Testis (tissue), 3 donors: ENCODE data around the gene BCR. TPM values are rescaled to one million over a fixed set of nuclear protein-coding genes. Genes with fewer than 3 reads are reported as not detected.

Experiments used
- DNase-seq: peaks from one replicate; pipeline ENCODE4 v3.0.0-alpha.2; 2019
- H3K27ac ChIP-seq, 2 donors: fragments of 200-600 bp; sonication (generic); one replicate each; pipeline ENCODE4 v1.5.1; 2019
- H3K27me3 ChIP-seq: fragments of 200-600 bp; sonication (generic); one replicate; pipeline ENCODE4 v1.5.1; 2019
- H3K36me3 ChIP-seq: fragments of 200-600 bp; sonication (generic); one replicate; pipeline ENCODE4 v1.5.1; 2017; ENCODE audit warnings: low read depth; ENCODE audit errors: missing control alignments
- H3K4me1 ChIP-seq: fragments of 200-600 bp; sonication (generic); one replicate; pipeline ENCODE4 v1.5.1; 2019
- H3K4me3 ChIP-seq, 2 donors: fragments of 200-600 bp; sonication (generic); one replicate each; pipeline ENCODE4 v1.5.1; 2017 to 2019
- H3K9me3 ChIP-seq: fragments of 200-600 bp; sonication (generic); one replicate; pipeline ENCODE4 v1.5.1; 2017
- CTCF ChIP-seq, 3 experiments: fragments of 450-650 bp in 2 of 3; fragments of 200-600 bp in 1 of 3; sonication (generic) in 1 of 3; IDR thresholded peaks; one replicate each; pipeline ENCODE4 v1.5.1; 2016 to 2019; ENCODE audit warnings: antibody characterized with exemption in 3 of 3, mild to moderate bottlenecking in 2 of 3, moderate library complexity in 1 of 3
- POLR2A ChIP-seq: fragments of 450-650 bp; IDR thresholded peaks from one replicate; pipeline ENCODE4 v1.6.1; 2017; ENCODE audit warnings: antibody characterized with exemption, mild to moderate bottlenecking, moderate library complexity
- WGBS, 2 donors: methylation state at CpG; one replicate each; pipeline ENCODE4 v1.1.5; 2018; 5-methylcytosine and 5-hydroxymethylcytosine counted together
- intact Hi-C: fragments of 100-400 bp; cut with DNase I; formaldehyde crosslinking; loops from one replicate; pipeline ENCODE4 v1.15.1; 2023; ENCODE audit warnings: low total_unique reads
- polyA plus RNA-seq: library from polyadenylated mRNA; stranded (reverse); fragments of 350-450 nt; fragmentation: Illumina TruSeq; extraction: RNeasy Lipid Tissue Mini Kit (QIAGEN cat#74804); gene quantifications from one replicate; pipeline ENCODE4 v1.2.3, GENCODE V29; 2014; ENCODE audit warnings: low read depth, low replicate concordance; ENCODE audit not compliant: insufficient read depth
- total RNA-seq, 2 donors: library from RNA; depleted of rRNA; stranded (reverse); fragments of >200 nt; gene quantifications; one replicate each; pipeline ENCODE4 v1.2.3, GENCODE V29; 2016

The BCR gene
- total and polyA plus RNA-seq, 3 donors from 2014 or later, result 52.5 to 108 (median 105) TPM

GRCh38 chr22:23157560-23158515, 22.5 kb upstream of the BCR start:
- DNase-seq, result no peak
- no peaks in the 10 kb centered on the region for H3K4me1 ChIP-seq
- no peak for TF ChIP-seq CTCF (IDR thresholded peaks at IDR 0.05)
- WGBS, 2 donors, result 87 to 96% methylated on average over 18 to 22 of the region's 22 CpGs
- no peaks in the 10 kb centered on the region for H3K36me3 ChIP-seq
- no peaks in the 10 kb centered on the region for H3K27me3 ChIP-seq
- H3K9me3 ChIP-seq, result no peaks in the 10 kb centered on the region
- intact Hi-C loops, result no loop called here
- H3K4me3 ChIP-seq, result no peak overlapping the region
- H3K27ac ChIP-seq, result no peak overlapping the region

GRCh38 chr22:23158516-23159290, 21.6 kb upstream of the BCR start:
- intact Hi-C loops, result no loop called here
- no peaks in the 10 kb centered on the region for H3K9me3 ChIP-seq
- no peaks in the 10 kb centered on the region for H3K27me3 ChIP-seq
- H3K36me3 ChIP-seq, result no peaks in the 10 kb centered on the region
- peaks cover under 1% of the 10 kb centered on the region for H3K4me1 ChIP-seq
- H3K4me3 ChIP-seq, result no peak overlapping the region
- DNase-seq, result no peak
- 90 to 92% methylated on average over 13 to 14 of the region's 14 CpGs for WGBS, 2 donors
- TF ChIP-seq CTCF (IDR thresholded peaks at IDR 0.05) (no peak), POLR2A (no peak)
- no peak overlapping the region for H3K27ac ChIP-seq

GRCh38 chr22:23159291-23159630, 21.0 kb upstream of the BCR start:
- Histone ChIP-seq H3K9me3 (no peaks in the 10 kb centered on the region), H3K27me3 (no peaks in the 10 kb centered on the region), H3K27ac (no peak overlapping the region), H3K4me3 (no peak overlapping the region), H3K4me1 (peaks cover 6% of the 10 kb centered on the region), H3K36me3 (no peaks in the 10 kb centered on the region)
- intact Hi-C loops, result no loop called here
- no peak for DNase-seq
- no peak for TF ChIP-seq POLR2A
- TF ChIP-seq CTCF (IDR thresholded peaks at IDR 0.05), result no peak
- 92 to 95% methylated on average over 6 of the region's 6 CpGs for WGBS, 2 donors

- intact Hi-C loops, result no loop called here
- Histone ChIP-seq H3K4me1 (peaks cover 7% of the 10 kb centered on the region), H3K27me3 (no peaks in the 10 kb centered on the region), H3K9me3 (no peaks in the 10 kb centered on the region), H3K27ac (no peak overlapping the region), H3K36me3 (no peaks in the 10 kb centered on the region), H3K4me3 (no peak overlapping the region)
- no peak for DNase-seq
- TF ChIP-seq POLR2A, result no peak
- TF ChIP-seq CTCF (IDR thresholded peaks at IDR 0.05), result no peak
- WGBS, 2 donors, result 87 to 88% methylated on average over 4 of the region's 4 CpGs
These were observed 19.3 kb upstream of the BCR start for GRCh38 chr22:23161029-23161428.
